Measurements from ENCODE around the gene TIMM17A. TPM values are rescaled to one million over a fixed set of nuclear protein-coding genes. Genes with fewer than 3 reads are reported as not detected.

Gene TIMM17A
- total and polyA plus RNA-seq, 2 of the 4 experiments (the other 2 are of a cell fraction), result 80.4 to 87.3 TPM

- Histone ChIP-seq H3K9me3 (ENCODE audit: control insufficient read depth, insufficient read depth, low read length) (no peaks in the 10 kb centered on the region), H4K5ac (ENCODE audit: low read depth, low read length) (no peak overlapping the region; the same call in 1 of the 2 replicates), H3K9ac (ENCODE audit: low read depth, low read length) (no peak overlapping the region), H2AK5ac (ENCODE audit: low read depth, low read length) (peak overlapping the region; percentile 73; the same call in 1 of the 2 replicates), H3K14ac (replicated peaks; ENCODE audit: low read depth, low read length) (no peak overlapping the region), H3K4me1 (ENCODE audit: control insufficient read depth, insufficient read depth, low read length) (peaks cover 18% of the 10 kb centered on the region), H3K18ac (ENCODE audit: low read depth, low read length) (no peak overlapping the region; the same call in 1 of the 2 replicates), H4K20me1 (ENCODE audit: insufficient read depth, low read length) (no peaks in the 10 kb centered on the region), H4K91ac (ENCODE audit: insufficient read depth, low read depth, low read length) (no peak overlapping the region), H3K56ac (ENCODE audit: extremely low read depth, insufficient read depth, low read length) (no peak overlapping the region), H3K36me3 (ENCODE audit: control insufficient read depth, insufficient read depth, low read length) (no peaks in the 10 kb centered on the region), H2BK20ac (ENCODE audit: low read depth, low read length) (0 out of 2 replicates have a peak overlapping the region, but pooled peaks have one; percentile 2), H2BK120ac (ENCODE audit: low read depth, low read length) (no peak overlapping the region), H3K27me3 (ENCODE audit: control insufficient read depth, insufficient read depth, low read length) (peaks cover 9% of the 10 kb centered on the region), H3K79me1 (ENCODE audit: low read depth in 1 of 2, low read length in 2 of 2) (no peaks in the 10 kb centered on the region), H3K27ac (ENCODE audit: insufficient read depth, low read length) (peak overlapping the region; percentile 5; the same call in 1 of the 2 replicates), H2BK5ac (ENCODE audit: low read depth, low read length, poor library complexity, severe bottlenecking) (no peak overlapping the region), H2AK9ac (replicated peaks; ENCODE audit: low read depth, low read length, poor library complexity) (no peak overlapping the region), H3K4me2 (ENCODE audit: low read depth, low read length) (peak overlapping the region; percentile 52; the same call in 1 of the 2 replicates), H3K23ac (ENCODE audit: low read depth, low read length) (no peak overlapping the region), H2BK15ac (ENCODE audit: low read depth, low read length) (no peak overlapping the region), H3K9me1 (ENCODE audit: insufficient read depth, low read length) (no peaks in the 10 kb centered on the region; the same call in 1 of the 2 replicates), H2AFZ (replicated peaks; ENCODE audit: low read length, poor library complexity) (no peak overlapping the region), H4K8ac (ENCODE audit: low read depth in 2 of 2, low read length in 2 of 2) (no peak overlapping the region), H3K4ac (ENCODE audit: low read depth, low read length) (peak overlapping the region; percentile 22; the same call in 1 of the 2 replicates), H3K4me3 (ENCODE audit: insufficient read depth, low read depth, low read length) (no peak overlapping the region)
- intact Hi-C loops (cut with micrococcal nuclease), result no loop called here
- BruUV-seq (replicated peaks), result no TSS peak
- ChIA-PET POLR2A (ENCODE audit: unreplicated experiment) (interaction anchor here (0.7 kb wide), 1 partner anchor 107 kb away, joined by 3 read pairs; no protein-coding TSS in a partner anchor), CTCF (interaction anchor here (1.0 to 1.5 kb wide), 2 partner anchors 11 to 99 kb away, joined by 4 to 6 read pairs; no protein-coding TSS in a partner anchor)
- DNase-seq (peak; percentile 78), ATAC-seq (ENCODE audit: low read depth) (peak; percentile 88)
- dilution Hi-C loops (cut with HindIII; ENCODE audit: low sequenced_read_pairs, unreplicated experiment), result no loop called here
- in situ Hi-C loops (cut with MboI; ENCODE audit: low sequenced_read_pairs), result no loop called here
- 81% methylated on average over 5 of the region's 9 CpGs; no CpG with 5 or more reads in 1 of the 2 experiments for WGBS, 2 experiments (ENCODE audit: extremely low coverage in 2 of 2, insufficient read length in 1 of 2)
- TF ChIP-seq RFX5 (IDR thresholded peaks at IDR 0.05; ENCODE audit: low read depth, low read length) (no peak), RAD21 (IDR thresholded peaks at IDR 0.05; ENCODE audit: low read length) (no peak), MXI1 (IDR thresholded peaks at IDR 0.05; ENCODE audit: borderline replicate concordance, low read depth, low read length) (no peak), RCOR1 (IDR thresholded peaks at IDR 0.05; ENCODE audit: insufficient replicate concordance, low read length) (no peak), CEBPB (IDR thresholded peaks at IDR 0.05; ENCODE audit: low read depth, low read length) (no peak), MAZ (IDR thresholded peaks at IDR 0.05; ENCODE audit: borderline replicate concordance, low read depth, low read length) (no peak), NFE2L2 (IDR thresholded peaks at IDR 0.05; ENCODE audit: low read depth, low read length) (no peak), FOS (IDR thresholded peaks at IDR 0.05; ENCODE audit: low read depth, low read length) (no peak), CHD1 (IDR thresholded peaks at IDR 0.05; ENCODE audit: low read depth, low read length) (no peak), MAFK (IDR thresholded peaks at IDR 0.05; ENCODE audit: low read depth, low read length) (no peak)
- TF ChIP-seq, protein P1, sequence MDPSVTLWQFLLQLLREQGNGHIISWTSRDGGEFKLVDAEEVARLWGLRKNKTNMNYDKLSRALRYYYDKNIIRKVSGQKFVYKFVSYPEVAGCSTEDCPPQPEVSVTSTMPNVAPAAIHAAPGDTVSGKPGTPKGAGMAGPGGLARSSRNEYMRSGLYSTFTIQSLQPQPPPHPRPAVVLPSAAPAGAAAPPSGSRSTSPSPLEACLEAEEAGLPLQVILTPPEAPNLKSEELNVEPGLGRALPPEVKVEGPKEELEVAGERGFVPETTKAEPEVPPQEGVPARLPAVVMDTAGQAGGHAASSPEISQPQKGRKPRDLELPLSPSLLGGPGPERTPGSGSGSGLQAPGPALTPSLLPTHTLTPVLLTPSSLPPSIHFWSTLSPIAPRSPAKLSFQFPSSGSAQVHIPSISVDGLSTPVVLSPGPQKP (IDR thresholded peaks at IDR 0.05; ENCODE audit: borderline replicate concordance, low read depth, low read length), result no peak
Observed at GRCh38 chr1:202016022-202016810, 60.9 kb downstream of the TIMM17A start.

All from IMR-90 (cell line).